ENCODE data around the gene RETSAT.
"Not testable (repeated sequence)": the region's sequence is repeated elsewhere in the genome, so short reads cannot be mapped to it uniquely, and the experiment has no call there.

The RETSAT gene

DNA sequence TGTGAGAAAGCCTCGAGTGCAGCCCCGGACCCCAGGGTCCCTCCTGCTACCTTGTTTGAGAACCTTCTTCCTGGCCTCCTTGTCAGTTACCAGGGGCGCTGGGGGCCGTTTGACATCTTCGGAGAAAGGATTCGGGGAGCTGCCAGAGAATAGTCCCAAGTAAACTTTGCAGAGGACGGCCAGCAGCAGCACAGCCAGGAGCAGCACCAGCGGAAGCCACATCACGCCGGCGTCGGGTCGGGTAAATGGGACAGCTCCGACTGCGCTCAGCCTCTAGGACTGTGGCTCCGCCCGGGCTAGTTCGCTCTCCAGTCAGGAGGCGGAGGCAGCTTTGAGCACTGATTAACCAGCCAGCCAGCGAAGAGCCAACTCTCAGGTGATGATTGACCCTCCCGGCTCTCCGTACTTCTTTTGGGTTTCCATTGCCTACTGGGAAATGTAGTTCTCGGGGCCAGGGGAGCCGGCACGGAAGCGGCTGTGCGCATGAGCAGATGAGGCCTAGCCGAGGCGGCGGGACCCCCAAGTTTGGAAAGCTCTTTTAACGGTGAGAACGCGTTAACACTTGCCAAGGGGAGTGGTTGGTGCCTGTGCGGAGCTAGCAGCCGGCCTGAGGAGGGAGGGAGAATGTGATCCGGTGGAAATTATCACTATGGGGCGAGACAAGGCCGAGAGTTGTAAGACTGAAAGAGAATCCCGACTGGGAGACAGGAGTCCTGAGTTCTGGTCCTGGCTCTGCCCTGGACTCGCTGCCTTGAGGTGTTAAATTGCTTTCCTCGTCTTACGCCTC is at the start of gene RETSAT, which contains the start of gene ELMOD3:
Gene RETSAT, minus strand, starts transcription at position 243 of the 787 bp plus-strand sequence. Its CDS starts 21 bp downstream, at position 222.
Gene ELMOD3, plus strand, starts transcription at position 484 of the 787 bp plus-strand sequence. CDS start 2,430 bp downstream, outside the sequence.
- peak; percentile 97 for DNase-seq

GRCh38 chr2:85401844-85402243 is 47.5 kb upstream of the RETSAT start:
- no peak for DNase-seq

- DNase-seq, result no peak
Observed at GRCh38 chr2:85401464-85401805, 47.1 kb upstream of the RETSAT start.

GRCh38 chr2:85400541-85401463 is 46.5 kb upstream of the RETSAT start:
- no peak for DNase-seq

DNA sequence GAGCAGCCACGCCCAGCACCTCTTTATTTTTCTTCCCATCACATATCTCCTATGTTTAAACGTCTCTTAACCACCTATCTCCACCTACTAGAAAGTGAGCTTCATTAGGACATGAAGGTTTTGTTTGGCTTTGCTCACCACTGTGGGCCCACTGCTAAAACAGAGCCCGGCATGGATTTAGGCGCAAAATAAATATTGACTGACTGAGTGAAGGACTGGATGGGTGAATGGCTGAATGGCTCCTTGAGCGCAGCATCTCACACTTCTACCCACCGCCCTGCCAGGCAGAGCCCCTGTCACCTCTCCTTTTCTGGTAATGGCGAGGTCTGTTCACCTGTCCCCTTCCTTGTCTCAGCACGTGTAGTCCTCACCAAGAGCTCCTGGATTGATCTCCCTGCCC is 45.7 kb upstream of the RETSAT start:
- DNase-seq, result no peak

GRCh38 chr2:85399183-85399455 is 44.8 kb upstream of the RETSAT start:
- DNase-seq, result no peak

- no peak for DNase-seq
Observed at GRCh38 chr2:85398426-85399182, 44.3 kb upstream of the RETSAT start.

DNA sequence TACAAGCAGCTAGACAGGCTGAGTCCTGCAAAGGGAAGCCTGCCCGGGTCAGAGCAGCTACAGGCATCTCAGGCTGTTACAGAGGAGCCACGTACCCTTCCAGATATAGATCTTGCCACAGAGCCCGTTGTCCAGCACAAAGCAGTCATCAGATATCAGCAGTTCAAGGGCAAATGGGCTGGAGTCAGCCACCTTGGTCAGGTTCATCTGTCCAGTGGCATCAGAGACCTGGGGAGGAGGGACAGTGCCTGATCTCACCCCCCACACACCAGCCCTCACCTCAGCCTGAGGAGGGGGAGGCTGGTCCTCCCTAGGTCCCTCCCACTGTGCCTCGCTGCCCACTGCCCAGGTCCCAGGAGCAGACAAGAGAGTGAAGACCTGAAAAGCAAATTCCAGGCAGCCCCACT is 43.6 kb upstream of the RETSAT start:
- DNase-seq, result no peak

DNA sequence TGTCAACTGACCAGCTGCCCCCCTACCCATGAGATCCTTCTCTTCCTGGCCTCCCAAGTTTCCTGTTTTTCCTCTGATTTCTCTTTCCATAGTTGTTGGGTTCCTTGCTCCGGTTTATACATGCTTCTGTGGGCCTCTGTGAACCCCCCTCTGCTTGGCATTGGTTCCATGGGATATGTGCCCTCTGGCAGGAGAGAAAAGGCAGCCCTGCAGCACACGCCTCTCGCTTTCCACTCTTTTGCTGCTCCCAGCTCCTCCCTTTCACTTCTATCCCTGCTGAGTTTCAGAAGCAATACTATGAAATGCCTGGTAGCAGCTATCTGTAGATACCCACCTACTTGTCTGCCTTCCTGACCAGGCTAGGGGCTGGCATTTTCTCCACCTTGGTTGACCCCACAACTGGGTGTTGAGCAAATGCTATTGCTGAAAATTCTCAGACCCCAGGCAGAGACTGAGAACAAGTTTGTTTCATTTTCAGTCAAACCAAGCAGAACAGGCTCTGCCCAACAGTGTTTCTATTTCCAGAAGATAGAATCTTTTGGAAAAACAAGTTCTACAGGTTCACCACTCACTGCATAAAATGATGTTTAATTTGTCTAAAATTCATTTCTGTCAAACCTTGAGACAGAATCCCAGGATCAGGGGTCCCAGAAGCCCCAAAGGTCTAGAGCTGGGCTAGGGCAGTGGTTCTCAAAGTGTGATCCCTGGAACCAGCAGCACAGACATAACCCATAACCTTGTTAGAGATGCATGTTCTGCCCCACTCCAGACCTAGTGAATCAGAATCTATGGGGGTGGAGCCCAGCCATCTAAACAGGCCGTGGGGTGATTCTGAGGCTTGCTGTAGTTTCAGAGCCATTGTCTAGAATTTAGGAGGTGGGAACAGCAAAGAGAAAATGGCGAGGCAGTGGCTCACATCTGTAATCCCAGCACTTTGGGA is 42.5 kb upstream of the RETSAT start:
- no peak for DNase-seq

- DNase-seq, result no peak
Observed at GRCh38 chr2:85395912-85396475, 41.7 kb upstream of the RETSAT start.

DNA sequence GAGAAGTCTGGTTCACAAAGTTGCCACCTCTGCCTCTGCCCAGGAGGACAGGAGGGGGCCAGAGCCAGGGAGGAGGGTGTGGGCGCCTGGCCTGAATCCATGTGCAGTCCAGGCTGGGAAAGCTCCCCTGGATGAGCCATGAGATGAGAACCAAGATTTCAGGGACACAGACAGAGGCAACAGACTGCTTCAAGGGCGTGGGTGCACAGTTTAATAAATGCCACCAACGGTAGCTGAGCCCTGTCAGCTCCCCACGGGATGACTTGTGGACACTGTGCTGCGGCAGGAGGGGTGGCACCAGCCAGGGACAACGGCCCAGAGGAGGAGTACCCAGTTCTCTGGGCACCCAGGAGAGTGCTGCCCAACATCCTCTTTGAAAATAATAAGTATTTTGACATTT is 40.6 kb upstream of the RETSAT start:
- DNase-seq, result no peak

DNA sequence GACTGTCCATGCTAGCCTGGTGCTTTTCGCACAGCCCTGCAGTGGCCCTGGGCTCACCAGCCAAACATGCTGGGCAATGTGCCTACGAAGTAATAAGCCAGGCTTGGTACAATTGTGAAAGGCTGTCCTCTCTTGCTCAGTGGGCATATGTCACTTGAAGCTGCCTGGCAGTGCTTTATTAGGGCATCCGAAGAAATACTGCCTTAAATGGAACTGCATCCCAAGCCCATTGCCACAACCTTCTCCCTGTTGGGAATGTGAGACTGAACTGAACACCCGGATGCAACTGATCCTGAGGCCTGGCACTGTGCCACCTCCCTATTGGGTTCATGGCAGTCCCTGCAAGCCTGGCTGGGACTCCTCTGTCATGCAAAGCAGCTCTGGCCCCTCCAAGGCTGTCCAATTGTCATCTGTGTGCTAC is 39.9 kb upstream of the RETSAT start:
- no peak for DNase-seq

- DNase-seq, result no peak
Observed at GRCh38 chr2:85393836-85394235, 39.5 kb upstream of the RETSAT start.

- DNase-seq, result peak; percentile 80
Observed at GRCh38 chr2:85390941-85391669, 36.8 kb upstream of the RETSAT start.

DNA sequence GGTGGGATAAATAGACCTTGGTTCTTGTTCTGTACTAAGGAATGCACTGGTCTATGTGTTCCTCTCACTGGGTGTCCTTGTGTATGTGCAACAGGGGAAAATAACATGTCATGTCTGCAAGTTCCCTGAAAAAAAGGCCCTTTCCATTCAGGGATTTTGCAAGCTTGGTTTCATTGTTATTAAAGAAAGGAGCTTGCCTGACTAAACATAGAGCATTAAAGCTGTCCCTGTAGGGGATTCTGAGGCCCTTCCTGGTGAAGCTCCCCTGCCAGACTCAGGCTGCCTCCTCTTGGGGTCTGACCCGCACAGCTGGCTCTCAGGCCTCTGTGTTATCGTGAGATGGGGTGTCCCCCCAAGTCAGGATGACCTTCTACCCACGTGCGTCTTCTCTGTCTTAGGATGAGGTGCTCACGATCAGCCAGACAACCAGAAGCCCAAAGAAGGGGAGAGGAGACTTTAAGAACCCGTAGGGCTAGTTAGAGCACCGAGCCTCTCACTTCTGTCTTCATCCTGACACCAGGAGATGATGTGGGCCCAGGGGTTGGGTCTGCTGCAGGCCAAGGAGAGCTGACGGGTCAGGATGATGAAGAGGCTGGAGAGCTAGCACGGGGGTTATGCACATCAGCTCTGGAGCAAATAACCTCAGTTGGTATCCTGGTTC is 34.7 kb upstream of the RETSAT start:
- no peak for DNase-seq

DNA sequence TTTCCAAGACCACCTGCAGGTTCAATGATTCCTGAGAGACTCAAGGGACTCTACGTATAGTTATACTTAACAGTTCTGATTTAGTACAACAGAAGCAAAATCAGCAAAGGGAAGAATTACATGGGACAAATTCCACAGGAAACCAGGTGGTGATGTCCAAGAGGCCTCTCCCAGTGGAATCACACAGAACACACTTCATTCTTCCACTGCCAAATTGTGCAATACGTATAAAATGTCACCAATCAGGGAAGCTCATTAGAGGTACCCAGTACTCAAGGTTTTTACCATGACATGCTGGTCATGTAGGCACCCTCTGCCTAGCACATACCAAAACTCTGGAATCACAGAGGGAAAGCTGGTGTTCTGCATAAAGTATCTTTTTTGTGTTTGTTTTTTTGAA is 33.4 kb upstream of the RETSAT start:
- no peak for DNase-seq

- DNase-seq, result no peak
Observed at GRCh38 chr2:85385746-85386145, 31.4 kb upstream of the RETSAT start.

GRCh38 chr2:85383850-85384249 is 29.5 kb upstream of the RETSAT start:
- DNase-seq, result no peak

- DNase-seq, result not testable (repeated sequence)
Observed at GRCh38 chr2:85383151-85383550, 28.8 kb upstream of the RETSAT start.

GRCh38 chr2:85380048-85380447 is 25.7 kb upstream of the RETSAT start:
- no peak for DNase-seq

- no peak for DNase-seq
Observed at GRCh38 chr2:85378257-85378656, 23.9 kb upstream of the RETSAT start.
